LoVo (cell line): ENCODE data around the gene A4GALT.

Experiments used
- DNase-seq: peaks from one replicate; pipeline ENCODE4 v3.0.0-alpha.2; 2016; ENCODE audit warnings: low spot score

Gene A4GALT

DNA sequence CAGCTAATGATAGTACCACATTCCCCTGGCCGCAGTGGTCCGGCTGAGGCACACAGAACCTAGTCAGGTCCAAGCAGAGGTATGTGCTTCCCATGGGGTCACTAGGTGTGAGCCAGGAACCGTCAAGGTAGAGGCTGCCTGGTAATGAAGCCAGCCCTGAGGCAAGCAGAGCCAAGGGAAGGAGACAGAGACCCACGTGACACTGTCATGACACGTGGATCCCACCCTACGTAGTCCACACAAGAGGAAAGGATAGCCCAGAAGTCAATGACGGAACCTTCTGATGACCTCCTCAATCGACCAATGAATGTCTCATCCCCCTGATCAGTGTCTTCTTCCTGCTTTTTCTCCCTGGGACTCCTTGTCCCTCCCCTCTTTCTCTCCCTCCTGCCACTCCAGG lies 19.0 kb downstream of the A4GALT start:
- DNase-seq = no peak

DNA sequence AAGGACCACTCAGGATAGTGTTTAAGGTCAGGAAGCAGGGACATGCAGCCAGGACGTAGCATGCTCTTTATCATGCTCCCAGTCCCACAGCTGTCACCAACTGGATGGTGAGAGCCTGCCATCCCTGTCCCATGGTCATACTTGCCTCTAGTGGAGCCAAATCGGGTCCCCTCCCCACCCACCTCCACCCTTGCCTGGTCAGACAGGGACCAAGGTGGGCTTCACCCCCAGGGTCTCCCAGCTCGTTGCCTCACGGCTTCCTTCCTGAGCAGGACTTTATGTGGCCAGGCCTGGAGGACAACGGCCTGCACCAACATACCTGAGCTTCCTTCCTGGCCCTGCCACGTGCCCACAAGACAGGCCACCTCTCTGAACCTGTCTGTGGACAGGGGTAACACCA lies 19.8 kb downstream of the A4GALT start:
- no peak for DNase-seq

DNA sequence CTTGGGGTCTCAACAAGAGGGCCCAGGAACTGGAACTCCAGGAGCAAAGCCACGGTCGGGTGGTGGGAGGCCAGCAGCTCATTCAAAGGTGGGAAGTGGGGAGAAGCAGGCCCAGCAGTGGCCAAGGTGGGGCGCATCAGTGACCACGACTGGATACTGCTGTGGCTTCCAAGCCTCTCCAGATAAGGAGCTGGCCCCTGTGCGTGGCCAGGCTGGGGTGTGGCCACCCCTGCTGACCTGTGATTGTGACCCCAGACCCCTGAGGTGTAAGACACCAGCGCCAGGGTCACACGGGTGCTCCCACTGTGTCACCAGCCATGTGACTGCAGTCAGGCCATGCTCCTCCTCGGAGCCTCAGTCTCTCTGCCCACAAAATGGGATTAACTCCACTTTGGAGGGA lies 20.3 kb downstream of the A4GALT start:
- DNase-seq = no peak

DNA sequence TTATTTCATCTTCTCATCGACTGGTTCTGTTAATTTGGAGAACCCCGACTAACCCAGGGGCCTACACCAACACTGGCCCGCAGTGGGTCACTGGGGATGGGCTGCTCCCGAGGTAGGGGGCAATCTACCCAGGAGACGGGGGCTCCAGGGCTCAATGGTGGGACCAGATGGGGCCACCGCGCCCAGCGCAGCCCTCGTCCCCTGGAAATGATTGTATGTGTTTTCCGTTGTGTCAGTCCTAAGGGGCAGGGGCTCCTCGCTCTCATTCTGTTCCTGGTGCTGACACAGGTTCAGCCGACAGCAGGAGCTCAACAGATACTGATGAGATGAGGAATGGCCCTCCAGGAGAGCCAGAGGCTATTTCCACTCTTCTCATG lies 20.7 kb downstream of the A4GALT start:
- no peak for DNase-seq

DNA sequence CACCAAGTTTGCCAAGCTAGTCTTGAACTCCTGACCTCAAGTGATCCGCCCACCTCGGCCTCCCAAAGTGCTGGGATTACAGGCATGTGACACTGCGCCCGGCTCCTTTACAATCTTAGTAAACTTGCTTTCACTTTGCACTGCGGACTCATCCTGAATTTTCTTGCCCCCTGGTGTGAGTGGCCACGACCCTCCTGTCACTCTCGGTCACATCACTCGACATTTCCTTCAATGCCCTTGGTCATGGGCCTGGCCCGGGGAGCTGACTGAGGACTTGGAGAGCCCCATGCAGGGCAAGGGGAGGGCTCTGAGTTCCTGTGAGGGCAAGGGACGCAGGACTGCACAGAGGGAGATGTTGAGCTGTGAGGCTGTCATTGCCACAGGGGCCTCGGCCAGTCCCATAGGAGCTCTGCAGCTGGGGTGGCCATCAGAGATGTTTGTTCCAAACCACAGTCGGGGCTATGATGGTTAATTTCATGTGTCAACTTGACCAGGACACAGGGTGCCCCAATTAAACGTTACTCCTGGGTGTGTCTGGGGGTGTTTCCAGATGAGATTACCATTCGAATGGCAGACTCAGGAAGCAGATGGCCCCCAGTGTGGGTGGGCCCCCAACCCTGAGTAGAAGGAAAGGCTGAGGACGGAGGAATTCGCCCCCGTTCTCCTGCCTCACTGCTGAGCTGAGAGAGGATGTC lies 21.2 kb downstream of the A4GALT start:
- DNase-seq = no peak

DNA sequence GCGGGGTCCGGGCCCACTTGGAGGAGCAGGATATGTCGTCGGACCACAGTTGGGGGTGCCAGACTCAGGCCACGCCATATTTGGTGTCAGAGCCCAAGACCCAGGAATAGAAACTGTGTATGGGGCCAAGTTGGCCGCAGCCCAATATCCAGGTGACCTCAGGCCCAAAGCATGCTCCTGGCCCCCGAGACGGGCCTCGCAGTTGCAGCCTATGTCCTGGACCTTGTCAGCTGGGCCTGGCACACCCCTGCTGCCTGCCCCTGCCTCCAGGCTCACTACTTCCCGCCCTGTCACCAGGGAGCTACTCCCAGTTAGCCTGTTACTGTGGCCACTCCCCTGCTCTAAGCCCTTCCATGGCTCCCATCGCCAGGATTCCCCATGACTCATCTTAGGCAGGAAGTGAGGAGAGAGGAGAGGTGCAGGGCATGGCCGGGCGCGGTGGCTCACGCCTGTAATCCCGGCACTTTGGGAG lies 23.1 kb downstream of the A4GALT start:
- peak; percentile 78 for DNase-seq

DNA sequence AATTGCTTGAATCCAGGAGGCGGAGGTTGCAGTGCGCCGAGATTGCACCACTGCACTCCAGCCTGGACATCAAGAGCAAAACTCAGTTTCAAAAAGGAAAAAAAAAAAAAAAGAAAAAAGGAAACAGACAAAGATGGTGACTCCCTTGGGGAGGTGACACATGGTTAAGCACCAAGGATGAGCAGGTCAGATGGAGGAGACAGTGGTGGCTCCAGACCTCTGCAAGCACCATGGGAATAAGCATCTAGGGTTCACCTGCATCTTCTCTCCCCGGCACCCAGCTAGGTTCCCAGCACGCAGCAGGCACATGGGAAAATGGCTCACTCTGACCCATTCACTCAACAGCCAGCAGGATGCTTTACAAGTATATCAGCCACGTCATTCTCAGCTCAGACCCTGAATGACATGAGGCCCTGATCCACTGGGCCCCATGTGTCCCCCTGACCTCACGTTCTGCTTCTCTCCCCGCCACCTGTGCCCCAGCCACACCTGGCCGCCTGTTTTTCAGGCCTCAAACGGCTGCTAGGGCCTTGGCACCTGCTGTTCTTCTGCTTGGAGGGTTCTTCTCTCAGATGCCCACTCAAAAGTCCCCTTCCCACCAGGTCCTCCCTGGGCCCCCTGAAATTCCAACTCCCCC lies 24.2 kb downstream of the A4GALT start:
- no peak for DNase-seq

DNA sequence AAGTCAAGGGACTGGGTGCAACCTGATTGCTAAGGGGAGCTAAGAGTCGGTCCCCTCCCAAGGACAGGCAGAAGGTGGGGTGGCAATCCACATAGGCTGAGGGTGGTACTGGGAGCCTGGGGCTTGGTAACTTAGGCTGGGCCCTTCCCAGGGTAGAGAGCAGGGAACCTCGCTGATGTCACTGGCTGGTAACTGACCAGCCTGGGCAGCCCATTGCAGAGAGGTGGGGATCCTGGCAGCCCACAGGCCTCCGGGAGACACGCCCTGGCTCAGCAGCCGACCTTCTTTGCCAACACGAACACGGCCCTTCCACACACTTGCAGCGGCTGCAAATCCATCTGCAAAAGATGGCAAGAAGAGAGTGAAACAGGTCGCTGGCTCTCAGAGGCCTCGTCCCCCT lies 25.4 kb downstream of the A4GALT start:
- DNase-seq = no peak

DNA sequence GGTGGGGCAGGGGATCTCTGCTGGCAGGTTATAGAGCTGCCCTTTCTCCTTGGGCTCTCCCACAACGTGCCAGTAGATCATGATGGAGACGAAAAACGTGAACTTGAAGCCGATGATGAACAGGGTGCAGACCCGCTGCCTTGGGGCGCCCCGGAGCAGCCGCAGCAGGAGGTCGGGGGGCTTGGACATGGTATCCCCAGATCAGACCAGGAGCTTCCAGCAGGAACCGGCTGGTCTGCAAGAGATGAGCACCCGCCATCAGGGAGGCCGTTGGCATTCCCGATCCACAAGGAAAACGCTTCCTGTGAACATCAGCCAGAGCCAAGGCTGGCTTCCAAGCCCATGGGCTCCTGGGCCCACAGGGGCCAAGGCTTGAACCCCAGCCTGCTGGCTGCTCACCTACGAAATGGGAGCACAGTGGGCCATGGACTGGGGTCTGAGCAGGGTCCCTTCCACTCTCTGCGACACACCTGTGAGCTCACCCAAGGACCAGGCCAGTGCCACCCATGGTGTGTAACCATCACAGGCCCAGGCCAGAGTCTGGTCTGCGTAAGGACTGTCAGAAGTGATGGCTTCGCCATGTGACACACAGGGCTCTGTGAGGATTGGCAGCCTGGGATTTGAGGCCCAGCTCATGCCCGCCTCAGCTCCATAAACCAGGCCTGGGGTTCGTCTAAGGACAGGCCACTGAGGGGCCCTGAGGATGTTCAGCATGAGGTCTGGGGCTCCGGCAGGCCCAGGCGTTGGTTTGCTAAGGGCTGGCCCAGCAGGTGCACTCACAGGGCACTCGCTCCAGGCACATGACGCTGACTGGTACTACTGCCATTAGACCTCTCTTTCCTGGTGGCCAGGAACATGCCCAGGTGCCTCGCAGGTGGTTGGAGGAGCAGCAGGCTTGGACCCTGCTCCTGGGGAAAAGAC lies 26.6 kb downstream of the A4GALT start:
- DNase-seq = no peak

DNA sequence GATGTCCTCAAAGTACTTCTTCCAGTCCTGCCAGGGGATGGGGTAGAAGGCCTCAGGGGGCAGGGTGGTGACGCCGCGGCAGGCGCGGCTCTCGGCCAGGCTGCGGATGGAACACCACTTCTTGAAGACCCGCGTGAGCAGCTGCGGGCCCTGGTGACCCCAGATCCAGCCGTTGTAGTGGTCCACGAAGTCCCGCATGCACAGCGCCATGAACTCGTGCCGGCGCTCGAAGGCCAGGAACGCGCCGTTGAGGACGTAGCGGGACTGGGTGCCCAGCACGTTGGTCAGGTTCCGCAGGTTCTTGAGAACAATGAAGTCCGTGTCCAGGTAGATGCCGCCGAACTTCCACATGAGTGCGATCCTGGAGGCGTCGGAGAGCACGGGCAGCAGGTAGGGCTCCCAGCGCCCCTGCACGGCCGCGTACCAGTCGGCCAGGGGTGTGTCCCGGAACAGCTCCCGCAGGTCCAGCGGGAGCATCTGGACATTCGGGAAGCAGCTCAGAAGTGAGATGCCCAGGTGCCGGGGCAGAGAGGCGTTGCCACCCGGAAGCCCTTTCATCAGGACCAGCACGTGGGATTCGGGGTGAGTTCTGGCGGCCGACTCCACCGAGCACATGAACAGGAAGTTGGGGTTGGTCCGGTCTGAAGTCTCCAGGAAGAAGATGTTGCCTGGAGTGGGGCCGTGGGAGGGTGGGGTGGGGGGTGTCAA lies 27.5 kb downstream of the A4GALT start:
- DNase-seq = no peak

DNA sequence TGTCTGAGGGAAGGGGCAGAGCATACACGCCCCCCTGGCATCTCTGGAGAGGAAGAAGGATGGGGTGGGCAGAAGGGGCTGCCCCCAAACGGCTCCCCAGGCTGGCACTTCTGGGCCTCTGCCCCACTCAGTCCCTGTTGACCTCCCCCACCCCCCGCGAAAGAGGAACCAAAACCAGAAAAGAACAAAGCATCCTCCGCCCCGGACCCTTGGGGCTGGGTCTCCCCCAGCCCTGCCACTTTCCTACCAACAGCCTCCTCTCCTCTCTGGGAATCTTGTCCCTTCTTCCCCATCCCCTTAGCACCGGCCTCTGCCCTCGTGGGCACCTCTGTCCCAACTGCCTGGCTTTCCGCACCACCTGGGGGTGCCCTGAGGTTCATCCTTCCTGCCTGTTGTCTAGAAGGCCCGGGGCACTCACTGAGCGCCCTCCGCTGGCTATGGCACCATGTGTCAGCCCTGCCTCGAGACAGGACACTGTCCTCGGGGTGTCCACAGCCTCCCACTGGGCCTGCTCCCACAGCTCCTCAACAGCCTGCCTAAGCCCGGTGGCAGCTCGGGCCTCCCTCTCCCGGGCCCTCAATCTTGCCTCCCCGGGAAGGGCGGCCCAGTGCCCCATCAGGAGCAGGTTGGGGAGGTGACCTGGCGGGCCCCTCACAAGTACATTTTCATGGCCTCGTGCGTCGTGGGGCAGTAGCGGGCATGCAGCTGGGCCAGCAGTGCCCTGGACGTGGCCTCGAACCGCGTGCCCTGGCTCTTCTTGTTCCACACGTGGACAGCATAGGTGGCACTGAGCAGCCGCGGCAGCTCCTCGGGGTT lies 28.2 kb downstream of the A4GALT start:
- DNase-seq = no peak

DNA sequence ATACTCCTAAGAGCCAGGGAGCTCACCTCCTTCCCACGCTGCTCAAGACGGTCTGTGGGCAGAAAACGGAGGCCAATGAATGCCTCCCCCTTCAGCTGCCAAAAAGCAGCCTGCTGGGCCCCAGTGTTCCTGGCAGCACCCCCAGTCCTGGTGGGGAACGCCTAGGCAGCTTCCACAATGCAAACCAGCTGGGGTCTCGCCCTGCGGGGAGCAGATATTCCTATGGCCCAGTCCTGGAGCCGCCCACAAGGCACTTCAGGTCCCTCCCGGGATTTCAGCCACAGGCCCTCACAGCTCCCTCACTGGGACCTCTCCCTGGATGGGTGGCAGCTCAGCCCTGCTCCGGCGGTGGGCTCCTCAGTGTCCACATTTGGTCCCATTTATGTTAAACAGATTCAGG lies 29.2 kb downstream of the A4GALT start:
- DNase-seq = no peak

DNA sequence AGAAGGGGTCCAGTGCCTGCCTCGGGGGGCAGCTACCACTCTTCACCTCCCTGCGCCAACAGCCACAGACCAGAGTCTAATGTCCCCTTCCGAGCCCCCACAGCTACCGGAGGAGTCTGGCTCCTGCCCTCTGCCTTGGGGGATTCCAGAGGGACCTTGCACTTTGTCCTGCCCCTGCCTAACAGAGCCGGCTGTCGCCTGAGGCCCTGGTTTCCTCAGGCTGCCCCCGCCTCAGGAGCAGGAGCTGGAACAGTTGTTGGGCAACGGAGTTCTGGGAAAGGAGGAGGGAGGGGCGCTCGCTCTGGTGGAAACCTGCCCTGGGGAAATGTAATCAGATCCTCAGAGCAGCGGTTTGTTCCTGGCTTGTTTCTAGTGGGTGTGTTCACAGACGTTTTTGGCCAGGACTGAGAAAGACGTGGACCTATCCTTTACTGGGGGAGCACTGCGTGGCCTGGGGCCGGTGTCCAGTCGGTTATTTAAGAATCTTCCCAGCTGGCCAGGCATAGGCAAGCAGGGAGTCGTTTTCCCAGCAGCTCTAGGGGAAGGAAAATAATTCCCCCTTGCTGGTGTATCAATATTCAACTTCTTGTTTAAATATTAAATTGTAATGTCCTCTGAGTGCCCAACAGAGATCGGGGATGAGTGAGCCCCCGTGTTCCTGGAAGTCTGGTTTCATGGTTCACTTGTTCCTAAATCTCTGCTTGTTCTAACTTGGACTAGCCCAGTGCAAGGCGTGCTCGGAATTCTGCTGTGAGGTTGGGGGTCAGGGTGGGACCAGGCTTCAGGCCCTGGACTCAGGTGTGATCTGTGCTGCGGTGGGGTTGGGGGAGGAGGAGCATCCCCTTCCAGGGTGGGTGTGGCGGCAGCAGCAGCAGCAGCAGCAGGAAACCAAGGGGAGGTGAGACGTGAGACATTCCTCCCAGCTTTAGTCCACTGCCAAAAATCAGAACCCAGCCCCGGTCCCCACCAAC lies 32.1 kb downstream of the A4GALT start:
- no peak for DNase-seq

DNA sequence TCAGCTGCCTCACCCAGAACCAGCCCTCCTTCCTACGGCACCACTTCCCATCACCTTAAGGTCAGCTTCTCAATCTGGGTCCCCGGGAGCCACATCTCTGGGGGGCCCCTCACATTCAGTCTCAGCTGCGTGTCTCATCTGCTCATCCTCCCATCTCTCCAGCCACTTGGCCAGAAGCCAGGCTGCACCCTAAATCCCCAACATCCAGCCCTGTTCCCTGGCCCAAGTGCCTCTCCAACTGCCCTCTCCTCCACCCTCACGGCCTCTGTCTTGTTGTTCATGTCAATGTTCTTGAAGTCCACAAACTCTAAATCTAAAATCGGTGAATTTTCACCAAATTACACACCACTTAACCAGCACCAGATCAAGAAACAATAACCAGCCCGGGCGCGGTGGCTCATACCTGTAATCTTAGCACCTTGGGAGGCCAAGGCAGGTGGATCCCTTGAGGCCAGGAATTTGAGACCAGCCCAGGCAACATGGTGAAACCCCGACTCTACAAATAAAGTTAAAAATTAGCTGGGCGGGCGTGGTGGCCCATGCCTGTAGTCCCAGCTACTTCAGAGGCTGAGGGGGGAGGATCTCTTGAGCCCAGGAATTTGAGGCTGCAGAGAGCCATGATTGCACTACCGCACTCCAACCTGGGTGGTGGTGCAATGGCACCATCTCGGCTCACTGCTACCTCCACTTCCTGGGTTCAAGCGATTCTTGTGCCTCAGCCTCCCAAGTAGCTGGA lies 33.7 kb downstream of the A4GALT start:
- no peak for DNase-seq

DNA sequence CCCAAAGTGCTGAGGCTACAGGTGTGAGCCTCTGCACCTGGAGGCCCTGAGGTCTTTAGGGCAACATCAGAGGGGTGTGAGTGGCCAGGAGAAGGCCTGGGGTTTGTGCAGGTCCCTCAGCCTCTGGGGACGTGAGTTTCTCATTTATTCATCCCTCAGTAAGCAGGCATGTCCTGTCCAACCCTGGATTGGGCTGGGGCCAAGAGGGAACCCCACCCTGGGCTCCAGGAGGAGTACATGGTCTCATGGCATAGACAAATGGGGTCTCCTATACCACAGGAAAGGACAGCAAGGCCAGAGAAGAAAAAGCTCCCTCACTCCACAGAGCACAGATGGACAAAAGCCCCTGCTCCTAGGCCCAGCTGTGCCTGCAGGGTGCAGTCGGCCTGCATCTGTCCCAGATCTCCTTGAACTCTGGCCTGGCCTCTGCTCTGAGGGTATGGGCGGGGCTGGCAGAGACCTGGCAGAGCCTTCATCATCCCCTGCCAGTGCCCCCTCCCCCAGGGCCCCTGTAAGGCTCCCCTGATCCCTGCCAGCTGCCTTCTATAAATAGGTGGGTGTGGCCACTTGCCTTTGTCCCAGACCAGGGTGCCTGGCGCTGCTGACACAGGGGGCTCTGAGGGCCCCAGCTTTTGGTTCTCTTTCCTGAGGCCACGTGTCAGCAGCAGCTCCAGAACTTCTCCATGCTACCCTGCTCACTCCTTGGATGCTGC lies 34.6 kb downstream of the A4GALT start:
- DNase-seq = peak; percentile 34

DNA sequence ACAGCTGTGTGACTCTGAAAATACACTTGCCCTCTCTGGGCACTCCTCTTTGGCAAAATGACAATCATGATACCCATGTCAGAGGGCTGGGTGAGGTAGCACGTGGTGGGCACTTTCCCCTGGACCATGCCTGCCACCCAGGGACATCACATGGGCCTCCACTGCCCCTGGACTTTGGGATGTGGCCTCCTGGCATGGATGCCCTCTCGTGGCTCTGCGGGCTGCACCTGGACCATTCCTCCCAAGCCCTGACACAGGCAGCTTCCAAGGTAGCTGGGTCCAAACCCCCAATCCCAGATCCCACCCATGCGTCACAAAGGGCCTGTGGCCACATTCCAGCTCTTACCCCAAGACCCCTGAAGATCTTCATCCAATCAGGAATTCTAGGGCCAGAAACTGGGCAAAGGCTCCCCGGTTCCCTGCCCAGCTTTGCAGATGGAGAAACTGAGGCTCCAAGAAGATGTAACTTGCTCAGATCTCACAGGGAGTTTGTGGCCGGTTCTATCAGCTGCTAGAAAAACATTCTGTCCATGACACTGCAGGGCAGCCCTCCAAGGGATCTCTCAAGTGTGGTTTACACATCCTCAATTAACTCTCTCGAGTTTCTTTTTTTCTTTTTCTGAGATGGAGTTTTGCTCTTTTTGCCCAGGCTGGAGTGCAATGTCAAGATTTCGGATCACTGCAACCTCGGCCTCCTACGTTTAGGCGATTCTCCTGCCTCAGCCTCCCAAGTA lies 36.0 kb downstream of the A4GALT start:
- DNase-seq = no peak

DNA sequence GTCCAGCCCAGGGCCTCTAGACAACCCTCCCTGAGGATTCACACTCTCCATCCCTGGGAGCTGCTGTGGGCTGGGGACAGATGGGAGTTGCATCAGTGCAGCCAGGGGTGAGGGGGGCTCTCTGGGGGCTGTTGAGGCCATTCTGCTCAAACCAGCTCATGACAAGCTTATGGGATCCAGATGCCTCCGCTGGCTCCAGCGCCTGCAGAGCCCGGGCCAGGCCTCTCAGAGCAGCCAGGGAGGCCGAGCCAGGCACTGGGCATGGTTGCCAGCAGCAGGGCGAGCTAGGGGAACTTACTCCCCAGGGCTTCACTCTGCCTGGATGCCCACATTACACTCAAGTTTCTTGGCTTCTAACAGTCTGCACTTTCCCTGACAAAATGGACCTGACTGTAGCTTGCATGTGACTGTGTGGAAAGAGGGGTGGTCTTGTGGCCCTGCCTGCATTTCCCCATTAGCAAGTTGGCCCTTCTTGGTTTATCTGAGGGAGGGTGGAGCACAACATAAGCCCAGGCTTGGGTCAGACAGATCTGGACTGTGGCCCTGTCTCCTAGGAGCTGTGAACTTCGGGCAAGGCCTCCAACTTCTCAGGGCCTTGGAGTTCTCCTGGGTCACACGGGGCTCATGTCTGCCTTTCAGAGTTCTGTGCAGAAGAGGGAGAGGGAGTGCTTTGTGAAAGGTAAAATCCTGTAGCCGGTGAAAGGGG lies 36.9 kb downstream of the A4GALT start:
- no peak for DNase-seq
